Uterus (tissue), 4 donors: ENCODE measurements around the gene ICE1. TPM values are rescaled to one million over a fixed set of nuclear protein-coding genes. Genes with fewer than 3 reads are reported as not detected.

Experiments used
- DNase-seq, 2 donors: peaks; one replicate each; pipeline ENCODE4 v3.0.0-alpha.2; 2019 to 2020
- H3K27ac ChIP-seq, 2 donors: fragments of 200-600 bp; sonication (generic); 1 replicate in 1 of 2; 2 replicates in 1 of 2; pipeline ENCODE4 v1.5.1; 2016 to 2018
- H3K27me3 ChIP-seq, 2 donors: fragments of 200-600 bp; sonication (generic); one replicate each; pipeline ENCODE4 v1.5.1; 2018 to 2019; ENCODE audit warnings: control low read depth in 1 of 2
- H3K36me3 ChIP-seq, 2 donors: fragments of 200-600 bp; sonication (generic); one replicate each; pipeline ENCODE4 v1.5.1; 2019; ENCODE audit warnings: control low read depth in 1 of 2
- H3K4me1 ChIP-seq, 2 donors: fragments of 200-600 bp; sonication (generic); one replicate each; pipeline ENCODE4 v1.5.1; 2018 to 2019; ENCODE audit warnings: control low read depth in 1 of 2
- H3K4me3 ChIP-seq, 2 donors: fragments of 200-600 bp; sonication (generic); 1 replicate in 1 of 2; 2 replicates in 1 of 2; pipeline ENCODE4 v1.5.1; 2018 to 2019; ENCODE audit warnings: mild to moderate bottlenecking in 1 of 2
- H3K9me3 ChIP-seq, 2 donors: fragments of 200-600 bp; sonication (generic); one replicate each; pipeline ENCODE4 v1.5.1; 2019; ENCODE audit warnings: control low read depth in 1 of 2
- POLR2A ChIP-seq, 2 donors: fragments of 450-650 bp; IDR thresholded peaks; one replicate each; pipeline ENCODE4 v1.6.1; 2016; ENCODE audit warnings: antibody characterized with exemption in 2 of 2, mild to moderate bottlenecking in 1 of 2, moderate library complexity in 1 of 2
- intact Hi-C: fragments of 100-400 bp; cut with DNase I; formaldehyde crosslinking; loops from one replicate; pipeline ENCODE4 v1.15.1; 2023; ENCODE audit warnings: low total_unique reads
- total RNA-seq, 4 donors: library from RNA; depleted of rRNA in 3 of 4; stranded (reverse); fragments of >200 nt in 3 of 4; gene quantifications; one replicate each; pipeline versions ENCODE4 v1.1.0 to v1.2.4, GENCODE V29; 2014 to 2023
- TF ChIP-seq, protein P1 (sequence below), 4 experiments: fragments of 200-600 bp in 2 of 4; fragments of 450-650 bp in 2 of 4; sonication (generic) in 2 of 4; IDR thresholded peaks; one replicate each; pipeline ENCODE4 v1.5.1; 2016 to 2019; ENCODE audit warnings: antibody characterized with exemption in 4 of 4, mild to moderate bottlenecking in 2 of 4, moderate library complexity in 1 of 4
- donor health status: DM: yes; HTN: yes; CAD: no.

Gene ICE1
- total RNA-seq, 4 donors from 2014 or later, result 23.2 to 218 (median 55.1) TPM

DNA sequence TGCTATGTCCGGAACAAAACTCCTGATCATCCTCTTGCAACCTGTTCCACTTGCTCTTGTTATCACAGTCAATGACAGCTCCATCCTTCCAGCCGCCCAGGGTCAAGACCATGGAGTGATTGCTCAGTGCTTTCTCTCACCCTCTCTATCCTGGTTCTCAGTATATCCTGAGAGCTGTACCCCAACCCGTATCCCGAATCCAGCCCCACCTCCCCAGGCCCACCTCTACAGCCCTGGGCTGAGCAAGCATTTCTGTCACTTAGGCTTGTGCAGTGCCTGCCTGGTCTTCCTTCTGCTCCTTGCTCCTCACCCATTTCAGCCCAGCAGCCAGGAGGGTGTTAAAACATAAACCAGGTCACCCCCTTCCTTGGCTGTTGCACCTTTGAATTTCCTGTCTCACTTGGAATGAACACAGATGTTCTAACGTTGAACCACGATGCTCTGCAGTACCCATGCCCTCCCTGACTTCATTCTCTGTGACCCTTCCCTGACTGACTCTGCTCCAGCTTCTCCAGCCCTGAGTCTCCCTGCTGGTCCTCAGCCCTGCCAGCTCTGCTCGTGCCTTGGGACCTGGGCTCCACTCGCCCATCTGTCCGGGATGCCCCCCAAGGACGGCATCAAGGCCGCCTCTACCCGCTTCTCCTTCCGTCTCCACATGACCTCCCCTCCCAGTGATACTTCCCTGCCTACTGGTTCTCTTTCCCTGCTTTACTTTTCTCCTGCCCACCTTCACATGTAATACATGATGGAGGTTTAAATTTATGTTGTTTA lies 110.0 kb downstream of the ICE1 start:
- Histone ChIP-seq H3K27ac (no peak overlapping the region), H3K27me3 (no peaks in the 10 kb centered on the region), H3K36me3 (no peaks in the 10 kb centered on the region), H3K4me1 (no peaks in the 10 kb centered on the region), H3K4me3 (no peak overlapping the region), H3K9me3 (no peaks in the 10 kb centered on the region)
- intact Hi-C loops, result no loop called here
- TF ChIP-seq, protein P1, sequence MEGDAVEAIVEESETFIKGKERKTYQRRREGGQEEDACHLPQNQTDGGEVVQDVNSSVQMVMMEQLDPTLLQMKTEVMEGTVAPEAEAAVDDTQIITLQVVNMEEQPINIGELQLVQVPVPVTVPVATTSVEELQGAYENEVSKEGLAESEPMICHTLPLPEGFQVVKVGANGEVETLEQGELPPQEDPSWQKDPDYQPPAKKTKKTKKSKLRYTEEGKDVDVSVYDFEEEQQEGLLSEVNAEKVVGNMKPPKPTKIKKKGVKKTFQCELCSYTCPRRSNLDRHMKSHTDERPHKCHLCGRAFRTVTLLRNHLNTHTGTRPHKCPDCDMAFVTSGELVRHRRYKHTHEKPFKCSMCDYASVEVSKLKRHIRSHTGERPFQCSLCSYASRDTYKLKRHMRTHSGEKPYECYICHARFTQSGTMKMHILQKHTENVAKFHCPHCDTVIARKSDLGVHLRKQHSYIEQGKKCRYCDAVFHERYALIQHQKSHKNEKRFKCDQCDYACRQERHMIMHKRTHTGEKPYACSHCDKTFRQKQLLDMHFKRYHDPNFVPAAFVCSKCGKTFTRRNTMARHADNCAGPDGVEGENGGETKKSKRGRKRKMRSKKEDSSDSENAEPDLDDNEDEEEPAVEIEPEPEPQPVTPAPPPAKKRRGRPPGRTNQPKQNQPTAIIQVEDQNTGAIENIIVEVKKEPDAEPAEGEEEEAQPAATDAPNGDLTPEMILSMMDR (IDR thresholded peaks at IDR 0.05), result no peak
- no peak for TF ChIP-seq POLR2A (IDR thresholded peaks at IDR 0.05)
- DNase-seq, result no peak

DNA sequence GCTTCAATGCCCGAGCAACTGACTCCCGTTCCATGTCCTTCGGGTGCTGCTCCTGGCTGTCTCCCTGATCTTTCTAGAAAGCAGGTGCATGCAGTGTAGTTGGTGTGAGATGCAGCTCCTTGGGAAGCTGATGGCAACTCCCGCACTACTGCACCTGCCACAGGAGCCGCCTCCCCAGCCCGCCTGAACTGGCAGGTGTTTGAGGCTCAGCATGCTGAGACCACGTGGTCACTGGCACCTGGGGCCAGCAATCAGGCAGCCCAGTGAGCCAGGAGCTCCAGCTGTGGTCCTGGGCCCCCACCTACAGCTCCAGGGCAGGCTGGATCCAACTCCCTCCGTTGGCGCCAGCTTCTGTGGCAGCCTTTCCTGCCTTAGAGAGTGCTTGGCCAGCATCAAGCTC lies 111.5 kb downstream of the ICE1 start:
- TF ChIP-seq, protein P1 (IDR thresholded peaks at IDR 0.05), result no peak
- no peak for TF ChIP-seq POLR2A (IDR thresholded peaks at IDR 0.05)
- intact Hi-C loops, result no loop called here
- Histone ChIP-seq H3K27me3 (no peaks in the 10 kb centered on the region), H3K4me3 (no peak overlapping the region), H3K4me1 (no peaks in the 10 kb centered on the region), H3K36me3 (no peaks in the 10 kb centered on the region), H3K27ac (no peak overlapping the region), H3K9me3 (no peaks in the 10 kb centered on the region)
- no peak for DNase-seq

DNA sequence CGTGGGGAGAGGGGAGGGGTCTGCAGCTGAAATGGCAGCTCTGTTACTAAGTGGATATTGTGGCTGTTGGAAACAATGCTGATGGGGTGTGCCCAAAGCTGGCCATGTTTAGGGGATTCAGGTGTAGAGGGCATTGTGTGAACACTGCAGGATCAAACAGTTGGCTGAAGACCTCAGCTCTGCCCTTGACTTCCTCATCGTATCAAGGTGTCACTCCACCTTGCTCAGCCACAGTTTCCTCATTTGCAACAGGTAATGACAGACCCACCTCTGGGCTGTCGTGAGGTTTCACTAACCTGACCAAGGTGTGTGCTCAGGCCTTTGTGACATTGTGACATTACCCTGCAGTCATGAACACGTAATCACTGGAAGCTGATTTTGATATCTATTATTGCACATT lies 111.9 kb downstream of the ICE1 start:
- TF ChIP-seq POLR2A (IDR thresholded peaks at IDR 0.05), result no peak
- TF ChIP-seq, protein P1 (IDR thresholded peaks at IDR 0.05), result no peak
- no peak for DNase-seq
- Histone ChIP-seq H3K9me3 (no peaks in the 10 kb centered on the region), H3K27me3 (no peaks in the 10 kb centered on the region), H3K4me1 (no peaks in the 10 kb centered on the region), H3K27ac (no peak overlapping the region), H3K36me3 (no peaks in the 10 kb centered on the region), H3K4me3 (no peak overlapping the region)
- intact Hi-C loops, result no loop called here

DNA sequence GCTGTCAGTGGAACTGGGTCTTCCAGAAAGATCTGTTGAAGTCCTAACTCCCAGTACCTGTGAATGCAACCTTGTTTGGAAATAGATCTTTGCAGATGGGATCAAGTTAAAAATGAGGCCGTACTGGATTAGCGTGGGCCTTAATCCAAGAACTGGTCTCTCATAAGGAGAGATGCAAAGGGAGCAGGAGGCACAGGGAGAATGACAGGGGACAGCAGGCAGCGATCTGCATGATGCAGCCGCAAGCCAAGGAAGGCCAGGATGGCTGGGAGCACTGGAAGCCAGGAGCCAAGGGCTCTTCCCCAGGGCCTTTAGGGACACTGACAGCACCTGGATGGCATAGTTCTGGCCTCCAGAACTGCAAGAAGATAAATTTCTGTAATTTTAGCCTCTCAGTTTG lies 114.4 kb downstream of the ICE1 start:
- Histone ChIP-seq H3K4me1 (no peaks in the 10 kb centered on the region), H3K9me3 (no peaks in the 10 kb centered on the region), H3K27me3 (no peaks in the 10 kb centered on the region), H3K36me3 (no peaks in the 10 kb centered on the region), H3K4me3 (no peak overlapping the region), H3K27ac (no peak overlapping the region)
- DNase-seq, result no peak
- intact Hi-C loops, result no loop called here
- TF ChIP-seq, protein P1 (IDR thresholded peaks at IDR 0.05), result no peak
- TF ChIP-seq POLR2A (IDR thresholded peaks at IDR 0.05), result no peak

DNA sequence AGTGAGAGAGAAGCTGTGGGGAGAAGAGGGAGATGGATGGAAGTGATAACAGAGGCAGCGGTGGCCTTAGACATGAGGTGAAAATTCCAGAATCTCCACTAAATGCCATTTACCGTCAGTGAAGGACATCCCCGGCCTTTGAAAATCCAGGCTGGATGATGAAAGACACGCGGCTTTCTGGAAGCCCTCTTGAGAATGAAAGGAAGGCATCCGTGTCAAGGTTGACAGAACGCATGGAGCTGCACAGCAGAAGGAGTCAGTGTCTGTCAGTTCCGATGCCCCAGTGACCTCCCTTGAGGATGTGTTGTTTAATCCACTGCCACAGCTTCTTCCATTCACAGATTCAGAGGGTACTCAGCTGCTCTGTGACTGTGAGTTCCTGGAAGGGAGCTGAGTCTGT lies 114.9 kb downstream of the ICE1 start:
- intact Hi-C loops, result no loop called here
- Histone ChIP-seq H3K36me3 (no peaks in the 10 kb centered on the region), H3K9me3 (no peaks in the 10 kb centered on the region), H3K4me1 (no peaks in the 10 kb centered on the region), H3K27me3 (no peaks in the 10 kb centered on the region), H3K4me3 (no peak overlapping the region), H3K27ac (no peak overlapping the region)
- no peak for TF ChIP-seq POLR2A (IDR thresholded peaks at IDR 0.05)
- TF ChIP-seq, protein P1 (IDR thresholded peaks at IDR 0.05), result no peak
- no peak for DNase-seq
